IMR-90 (cell line): ENCODE measurements around the gene AMDHD2. TPM values are rescaled to one million over a fixed set of nuclear protein-coding genes. Genes with fewer than 3 reads are reported as not detected.

Source experiments
- ATAC-seq: fragments of 200-7000 bp; cut with Tn5 transposase; 2 replicates; pipeline ENCODE4 v1.9.1; 2020; ENCODE audit warnings: low read depth, mild to moderate bottlenecking, moderate library complexity
- BruUV-seq: library from RNA; stranded (reverse); fragments of 400-500 nt; replicated peaks from 2 replicates; lab custom pipeline; 2021; lab: Mats Ljungman, UMichigan
- CTCF ChIA-PET: fragments of 300-600 bp; formaldehyde crosslinking; extraction: SDS; loops from one replicate; lab custom pipeline; 2021; ENCODE audit warnings: antibody characterized with exemption; lab: Yijun Ruan, JAX
- POLR2A ChIA-PET: fragments of 300-600 bp; sonication (Branson Sonifier 250); formaldehyde crosslinking; loops from one replicate; lab custom pipeline; 2022; ENCODE audit warnings: antibody characterized with exemption; ENCODE audit not compliant: unreplicated experiment; lab: Charles Lee
- DNase-seq: peaks from one replicate; pipeline ENCODE4 v3.0.0; 2013
- H2AFZ ChIP-seq: replicated peaks from 2 replicates; pipeline ENCODE3; 2013; ENCODE audit warnings: low read length, mild to moderate bottlenecking; ENCODE audit not compliant: poor library complexity
- H2AK5ac ChIP-seq: 2 replicates; pipeline ENCODE4 v1.6.1; 2013; ENCODE audit warnings: low read depth, low read length, inconsistent platforms
- H2AK9ac ChIP-seq: replicated peaks from 2 replicates; pipeline ENCODE3; 2013; ENCODE audit warnings: mild to moderate bottlenecking, low read depth, low read length, moderate library complexity; ENCODE audit not compliant: poor library complexity
- H2BK120ac ChIP-seq: 2 replicates; pipeline ENCODE4 v1.6.1; 2013; ENCODE audit warnings: low read depth, low read length, inconsistent platforms
- H2BK15ac ChIP-seq: 3 replicates; pipeline ENCODE4 v1.6.1; 2013; ENCODE audit warnings: low read depth, low read length, inconsistent platforms
- H2BK20ac ChIP-seq: 2 replicates; pipeline ENCODE4 v1.6.1; 2013; ENCODE audit warnings: low read depth, mild to moderate bottlenecking, inconsistent platforms, low read length, moderate library complexity
- H2BK5ac ChIP-seq: 2 replicates; pipeline ENCODE4 v1.6.1; 2013; ENCODE audit warnings: mild to moderate bottlenecking, low read depth, low read length, inconsistent platforms; ENCODE audit not compliant: poor library complexity, severe bottlenecking
- H3K14ac ChIP-seq: replicated peaks from 2 replicates; pipeline ENCODE4 v1.6.1; 2013; ENCODE audit warnings: low read depth, low read length, inconsistent platforms
- H3K18ac ChIP-seq: 2 replicates; pipeline ENCODE4 v1.6.1; 2013; ENCODE audit warnings: low read depth, low read length, control low read depth
- H3K23ac ChIP-seq: 2 replicates; pipeline ENCODE4 v1.6.1; 2013; ENCODE audit warnings: low read depth, low read length, inconsistent platforms
- H3K27ac ChIP-seq: 2 replicates; pipeline ENCODE4 v1.5.1; 2013; ENCODE audit warnings: mild to moderate bottlenecking, control low read depth, low read length; ENCODE audit not compliant: insufficient read depth
- H3K27me3 ChIP-seq: 2 replicates; pipeline ENCODE4 v1.6.1; 2013; ENCODE audit warnings: low read length; ENCODE audit not compliant: control insufficient read depth, insufficient read depth
- H3K36me3 ChIP-seq: 2 replicates; pipeline ENCODE4 v1.6.1; 2013; ENCODE audit warnings: low read length, mixed read lengths; ENCODE audit not compliant: control insufficient read depth, insufficient read depth
- H3K4ac ChIP-seq: 2 replicates; pipeline ENCODE4 v1.6.1; 2013; ENCODE audit warnings: low read depth, low read length, inconsistent platforms
- H3K4me1 ChIP-seq: 2 replicates; pipeline ENCODE4 v1.6.1; 2013; ENCODE audit warnings: low read length, mixed read lengths; ENCODE audit not compliant: control insufficient read depth, insufficient read depth
- H3K4me2 ChIP-seq: 2 replicates; pipeline ENCODE4 v1.6.1; 2013; ENCODE audit warnings: low read depth, mild to moderate bottlenecking, control low read depth, low read length, moderate library complexity
- H3K4me3 ChIP-seq: 2 replicates; pipeline ENCODE4 v1.5.1; 2013; ENCODE audit warnings: low read depth, mild to moderate bottlenecking, control low read depth, low read length, moderate library complexity; ENCODE audit not compliant: insufficient read depth
- H3K56ac ChIP-seq: 2 replicates; pipeline ENCODE4 v1.6.1; 2013; ENCODE audit warnings: low read length, inconsistent platforms; ENCODE audit not compliant: insufficient read depth; ENCODE audit errors: extremely low read depth
- H3K79me1 ChIP-seq, 2 experiments: 2 replicates each; pipeline ENCODE4 v1.6.1; 2013; ENCODE audit warnings: low read length in 2 of 2, inconsistent platforms in 1 of 2, low read depth in 1 of 2
- H3K9ac ChIP-seq: 2 replicates; pipeline ENCODE4 v1.6.1; 2013; ENCODE audit warnings: low read depth, low read length, control low read depth
- H3K9me1 ChIP-seq: 2 replicates; pipeline ENCODE4 v1.6.1; 2013; ENCODE audit warnings: low read length, inconsistent platforms; ENCODE audit not compliant: insufficient read depth
- H3K9me3 ChIP-seq: 2 replicates; pipeline ENCODE4 v1.6.1; 2013; ENCODE audit warnings: low read length; ENCODE audit not compliant: control insufficient read depth, insufficient read depth
- H4K20me1 ChIP-seq: 2 replicates; pipeline ENCODE4 v1.6.1; 2013; ENCODE audit warnings: low read length, inconsistent platforms; ENCODE audit not compliant: insufficient read depth
- H4K5ac ChIP-seq: 2 replicates; pipeline ENCODE4 v1.6.1; 2013; ENCODE audit warnings: mild to moderate bottlenecking, low read depth, low read length, control low read depth
- H4K8ac ChIP-seq, 2 experiments: 2 replicates each; pipeline ENCODE4 v1.6.1; 2013; ENCODE audit warnings: low read depth in 2 of 2, low read length in 2 of 2, control low read depth in 1 of 2, inconsistent platforms in 1 of 2
- H4K91ac ChIP-seq: 2 replicates; pipeline ENCODE4 v1.6.1; 2013; ENCODE audit warnings: low read depth, low read length, inconsistent platforms; ENCODE audit not compliant: insufficient read depth
- BHLHE40 ChIP-seq: fragments of 150-350 bp; IDR thresholded peaks from 2 replicates; pipeline ENCODE4 v1.6.1; 2016; ENCODE audit warnings: mild to moderate bottlenecking, low read depth, low read length
- CEBPB ChIP-seq: IDR thresholded peaks from 2 replicates; pipeline ENCODE4 v1.6.1; 2012; ENCODE audit warnings: low read depth, low read length, improper control_type of control experiment
- MAFK ChIP-seq: IDR thresholded peaks from 2 replicates; pipeline ENCODE4 v1.6.1; 2012; ENCODE audit warnings: low read depth, low read length, improper control_type of control experiment
- MXI1 ChIP-seq: IDR thresholded peaks from 2 replicates; pipeline ENCODE4 v1.6.1; 2012; ENCODE audit warnings: low read depth, mild to moderate bottlenecking, low read length, moderate library complexity, borderline replicate concordance
- POLR2A ChIP-seq: IDR thresholded peaks from 2 replicates; pipeline ENCODE4 v1.6.1; 2012; ENCODE audit warnings: mild to moderate bottlenecking, low read depth, low read length
- RAD21 ChIP-seq: IDR thresholded peaks from 2 replicates; pipeline ENCODE4 v1.6.1; 2012; ENCODE audit warnings: low read length, improper control_type of control experiment
- RCOR1 ChIP-seq: IDR thresholded peaks from 2 replicates; pipeline ENCODE4 v1.6.1; 2012; ENCODE audit warnings: mild to moderate bottlenecking, low read length, improper control_type of control experiment; ENCODE audit not compliant: insufficient replicate concordance
- RFX5 ChIP-seq: IDR thresholded peaks from 2 replicates; pipeline ENCODE4 v1.8.0; 2012; ENCODE audit warnings: low read depth, mild to moderate bottlenecking, low read length, moderate library complexity
- SMC3 ChIP-seq: fragments of 150-350 bp; IDR thresholded peaks from 2 replicates; pipeline ENCODE4 v1.6.1; 2016; ENCODE audit warnings: low read depth, mild to moderate bottlenecking, antibody characterized with exemption, low read length, moderate library complexity
- WGBS, 2 experiments: methylation state at CpG; one replicate each; pipeline versions ENCODE4 v1.1.5 to v1.1.7; 2013; ENCODE audit warnings: missing lambda C conversion rate in 2 of 2; ENCODE audit not compliant: insufficient read length in 1 of 2; ENCODE audit errors: extremely low coverage in 2 of 2; 5-methylcytosine and 5-hydroxymethylcytosine counted together
- dilution Hi-C: fragments of 300-500 bp; cut with HindIII; formaldehyde crosslinking; loops from one replicate; pipeline ENCODE4 v1.14.3; 2018; ENCODE audit warnings: low sequenced_read_pairs; ENCODE audit not compliant: unreplicated experiment
- in situ Hi-C: fragments of 300-500 bp; cut with MboI; formaldehyde crosslinking; loops from 3 replicates; pipeline ENCODE4 v1.14.3; 2019; ENCODE audit warnings: low sequenced_read_pairs, inconsistent platforms, mixed read lengths
- intact Hi-C: fragments of 100-400 bp; cut with micrococcal nuclease; formaldehyde crosslinking; loops from 2 replicates; pipeline ENCODE4 v1.10.0; 2022
- polyA plus RNA-seq, 3 experiments: library from polyadenylated mRNA; depleted of rRNA; stranded (reverse); fragments of >200 nt; gene quantifications; 2 replicates each; pipeline ENCODE4 v1.2.3, GENCODE V29; 2012; ENCODE audit warnings: low replicate concordance in 1 of 3
- total RNA-seq: library from RNA; depleted of rRNA; stranded (reverse); fragments of >200 nt; gene quantifications from 2 replicates; pipeline ENCODE4 v1.2.3, GENCODE V29; 2012
- TF ChIP-seq, protein P1 (sequence below): fragments of 150-350 bp; IDR thresholded peaks from 2 replicates; pipeline ENCODE4 v1.6.1; 2016; ENCODE audit warnings: low read depth, mild to moderate bottlenecking, low read length, moderate library complexity, borderline replicate concordance

The AMDHD2 gene
- total and polyA plus RNA-seq, 2 of the 4 experiments (the other 2 are of a cell fraction): 10.6 to 30.3 TPM

GRCh38 chr16:2535625-2536013 lies 15.4 kb downstream of the AMDHD2 start:
- in situ Hi-C loops: no loop called here
- Histone ChIP-seq H2AFZ (peak overlapping the region; percentile 71), H2BK5ac (peak overlapping the region; percentile 66), H2BK120ac (peak overlapping the region; percentile 46), H3K4ac (peak overlapping the region; percentile 83), H3K79me1 (peaks cover 0 to 30% of the 10 kb centered on the region in 2 experiments; a peak in 3 of 4 replicates), H3K14ac (peak overlapping the region; percentile 78; the same call in 1 of the 2 replicates), H2BK15ac (no peak overlapping the region; the same call in 2 of the 3 replicates), H2AK5ac (peak overlapping the region; percentile 94; the same call in 1 of the 2 replicates), H3K9me1 (peaks cover 18% of the 10 kb centered on the region), H3K9me3 (no peaks in the 10 kb centered on the region), H3K9ac (no peak overlapping the region), H3K18ac (peak overlapping the region; percentile 10; the same call in 1 of the 2 replicates), H4K91ac (peak overlapping the region; percentile 48), H3K4me1 (peaks cover 21% of the 10 kb centered on the region), H4K20me1 (peaks cover 21% of the 10 kb centered on the region), H2AK9ac (peak overlapping the region; percentile 85), H3K27me3 (no peaks in the 10 kb centered on the region), H3K4me2 (0 out of 2 replicates have a peak overlapping the region, but pooled peaks have one; percentile 22), H3K23ac (peak overlapping the region; percentile 16), H4K5ac (peak overlapping the region; percentile 55), H3K36me3 (peaks cover 2% of the 10 kb centered on the region; the same call in 1 of the 2 replicates), H3K4me3 (no peak overlapping the region), H3K27ac (peak overlapping the region; percentile 65; the same call in 1 of the 2 replicates), H2BK20ac (peak overlapping the region; percentile 49; the same call in 1 of the 2 replicates), H3K56ac (no peak overlapping the region), H4K8ac (peak overlapping the region; percentile 39 to 64; a peak in 3 of 4 replicates)
- BruUV-seq: no TSS peak
- dilution Hi-C loops: no loop called here
- peak; percentile 93 for DNase-seq
- intact Hi-C loops: no loop called here
- ATAC-seq: no peak
- WGBS, 2 experiments: 18% methylated on average over 2 of the region's 9 CpGs; no CpG with 5 or more reads in 1 of the 2 experiments
- POLR2A ChIA-PET: interaction anchor here (0.6 kb wide), 1 partner anchor 9 kb away, joined by 6 read pairs; no protein-coding TSS in a partner anchor
- CTCF ChIA-PET: interaction anchor here (0.6 kb wide), 1 partner anchor 32 kb away, joined by 3 read pairs; no protein-coding TSS in a partner anchor
- TF ChIP-seq BHLHE40 (no peak), CEBPB (no peak), MAFK (no peak), MXI1 (no peak), RCOR1 (no peak), SMC3 (no peak), RFX5 (no peak), RAD21 (no peak), POLR2A (no peak; the same call in 1 of the 2 replicates)
- TF ChIP-seq, protein P1, sequence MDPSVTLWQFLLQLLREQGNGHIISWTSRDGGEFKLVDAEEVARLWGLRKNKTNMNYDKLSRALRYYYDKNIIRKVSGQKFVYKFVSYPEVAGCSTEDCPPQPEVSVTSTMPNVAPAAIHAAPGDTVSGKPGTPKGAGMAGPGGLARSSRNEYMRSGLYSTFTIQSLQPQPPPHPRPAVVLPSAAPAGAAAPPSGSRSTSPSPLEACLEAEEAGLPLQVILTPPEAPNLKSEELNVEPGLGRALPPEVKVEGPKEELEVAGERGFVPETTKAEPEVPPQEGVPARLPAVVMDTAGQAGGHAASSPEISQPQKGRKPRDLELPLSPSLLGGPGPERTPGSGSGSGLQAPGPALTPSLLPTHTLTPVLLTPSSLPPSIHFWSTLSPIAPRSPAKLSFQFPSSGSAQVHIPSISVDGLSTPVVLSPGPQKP: no peak
